ENCODE measurements around the gene ARMH1. TPM values are rescaled to one million over a fixed set of nuclear protein-coding genes. Genes with fewer than 3 reads are reported as not detected.
A peak's percentile ranks its signal among the peaks of the same experiment; 100 is the strongest.

The ARMH1 gene
- polyA plus RNA-seq, 1 of the 3 experiments (the other 2 are of a cell fraction) = 6.6 TPM

DNA sequence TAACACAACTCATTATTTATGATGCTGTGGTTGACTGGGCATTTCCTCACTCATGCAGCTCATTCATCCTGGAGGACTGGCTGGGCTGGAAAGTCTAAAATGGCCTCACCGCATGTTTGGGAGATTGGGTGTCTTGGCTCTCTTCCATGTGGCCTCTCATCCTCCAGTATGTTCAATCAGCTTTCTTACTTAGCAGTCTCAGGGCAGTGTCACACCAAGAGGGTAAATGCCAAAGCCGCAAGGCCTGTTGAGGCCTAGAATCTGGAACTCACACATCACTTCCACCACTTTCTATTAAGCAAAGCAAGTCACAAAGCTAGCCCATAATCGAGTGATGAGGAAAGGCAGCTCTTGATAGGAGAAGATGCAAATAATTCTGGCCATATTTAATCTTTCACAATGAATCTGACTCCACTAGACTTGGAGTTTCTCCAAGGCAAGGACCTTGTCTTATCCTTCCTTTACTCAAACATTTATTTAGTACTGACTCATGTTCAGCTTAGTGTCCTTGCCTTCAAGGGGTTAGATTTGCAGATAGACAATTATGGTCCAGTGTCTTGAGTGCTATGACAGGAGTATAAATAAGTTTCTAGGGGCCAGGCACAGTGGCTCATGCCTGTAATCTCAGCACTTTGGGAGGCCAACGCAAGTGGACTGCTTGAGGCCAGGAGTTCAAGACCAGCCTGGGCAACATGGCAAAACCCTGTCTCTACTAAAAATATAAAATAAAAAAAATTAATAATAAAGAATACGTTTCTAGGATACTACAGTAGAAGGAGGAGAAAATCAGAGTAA lies 45.4 kb upstream of the ARMH1 start:
- H3F3A ChIP-seq (replicated peaks; ENCODE audit: insufficient read depth) = peaks cover 26% of the 10 kb centered on the region
- ChIA-PET CTCF (interaction anchor here (0.7 to 15.4 kb wide), 5 partner anchors 19 to 45 kb away, joined by 3 to 163 read pairs (median 3); partner anchors contain the start of gene TMEM53), POLR2A (interaction anchor here (3.8 kb wide), 1 partner anchor 23 kb away, joined by 50 read pairs; no protein-coding TSS in a partner anchor)
- peaks cover 4 to 31% of the 10 kb centered on the region in 2 experiments; a peak in 1 of 4 replicates for H3K4me1 ChIP-seq (ENCODE audit: control insufficient read depth in 1 of 2, insufficient read depth in 2 of 2, low read depth in 1 of 2, low read length in 1 of 2)
- H3K4me3 ChIP-seq (ENCODE audit: low read depth in 2 of 2, low read length in 1 of 2) = no peak overlapping the region
- no peak overlapping the region for H2AFZ ChIP-seq (ENCODE audit: low read depth)
- no peak for DNase-seq
- peak overlapping the region in 1 of 2 experiments; percentile 69; a peak in 2 of 4 replicates for H3K27ac ChIP-seq (ENCODE audit: low read depth in 2 of 2, low read length in 1 of 2)
- H4K20me1 ChIP-seq (ENCODE audit: insufficient read depth) = no peaks in the 10 kb centered on the region
- 76% methylated on average over 5 of the region's 5 CpGs for WGBS (ENCODE audit: low lambda C conversion rate)
- H3K79me2 ChIP-seq (ENCODE audit: insufficient read depth) = peaks cover 9% of the 10 kb centered on the region; the same call in 1 of the 2 replicates
- peaks cover 4 to 13% of the 10 kb centered on the region in 2 experiments for H3K36me3 ChIP-seq (replicated peaks in 1 of 2; ENCODE audit: control insufficient read depth in 1 of 2, insufficient read depth in 2 of 2, low read length in 1 of 2)
- no peaks in the 10 kb centered on the region for H3K9me3 ChIP-seq
- H3K27me3 ChIP-seq (ENCODE audit: insufficient read depth) = no peaks in the 10 kb centered on the region
- H3K9me2 ChIP-seq = no peaks in the 10 kb centered on the region
- H3K9ac ChIP-seq = peak overlapping the region; percentile 3; the same call in 1 of the 2 replicates
- no peak overlapping the region for H3K4me2 ChIP-seq
- TF ChIP-seq EZH2phosphoT487 (IDR thresholded peaks at IDR 0.05; ENCODE audit: borderline replicate concordance, low read depth) (no peak), JUND (IDR thresholded peaks at IDR 0.05) (0 out of 2 replicates have a peak, but pooled peaks have one; percentile 9), TAF1 (IDR thresholded peaks at IDR 0.05; ENCODE audit: borderline replicate concordance, low read depth, low read length) (0 out of 2 replicates have a peak, but pooled peaks have one; percentile 11), TCF12 (IDR thresholded peaks at IDR 0.05) (peak; percentile 18), YY1 (IDR thresholded peaks at IDR 0.05; ENCODE audit: low read depth) (peak; percentile 51; the same call in 1 of the 2 replicates), EP300 (IDR thresholded peaks at IDR 0.05; ENCODE audit: borderline replicate concordance in 1 of 2, low read depth in 1 of 2, low read length in 1 of 2) (peak in 1 of 2 experiments; percentile 40; a peak in 1 of 4 replicates), FOXM1 (IDR thresholded peaks at IDR 0.05; ENCODE audit: low read depth) (no peak), CHD2 (IDR thresholded peaks at IDR 0.05; ENCODE audit: low read length, partially characterized antibody) (no peak), RFX5 (IDR thresholded peaks at IDR 0.05; ENCODE audit: low read length) (no peak), GATA2 (CRISPR knock-in tag; IDR thresholded peaks at IDR 0.05) (no peak), FOXJ3 (CRISPR knock-in tag; IDR thresholded peaks at IDR 0.05) (no peak), FOSL2 (IDR thresholded peaks at IDR 0.05; ENCODE audit: borderline replicate concordance, low read depth) (peak; percentile 28; the same call in 1 of the 2 replicates), SMC3 (IDR thresholded peaks at IDR 0.05; ENCODE audit: low read depth, low read length) (no peak), NRF1 (IDR thresholded peaks at IDR 0.05; ENCODE audit: low read depth, low read length) (no peak), POLR2AphosphoS5 (IDR thresholded peaks at IDR 0.05; ENCODE audit: low read depth, low read length) (peak; percentile 25; the same call in 1 of the 2 replicates), SIN3A (IDR thresholded peaks at IDR 0.05; ENCODE audit: borderline replicate concordance, low read depth, low read length) (no peak), RCOR1 (IDR thresholded peaks at IDR 0.05; ENCODE audit: low read length) (no peak), TEAD4 (IDR thresholded peaks at IDR 0.05; ENCODE audit: borderline replicate concordance, insufficient read depth) (0 out of 2 replicates have a peak, but pooled peaks have one; percentile 25), RXRA (IDR thresholded peaks at IDR 0.05; ENCODE audit: borderline replicate concordance, low read depth) (peak; percentile 27; the same call in 1 of the 2 replicates), RAD21 (IDR thresholded peaks at IDR 0.05; ENCODE audit: low read length) (no peak), MXI1 (IDR thresholded peaks at IDR 0.05; ENCODE audit: low read depth, low read length) (no peak)
- TF ChIP-seq, protein P1, sequence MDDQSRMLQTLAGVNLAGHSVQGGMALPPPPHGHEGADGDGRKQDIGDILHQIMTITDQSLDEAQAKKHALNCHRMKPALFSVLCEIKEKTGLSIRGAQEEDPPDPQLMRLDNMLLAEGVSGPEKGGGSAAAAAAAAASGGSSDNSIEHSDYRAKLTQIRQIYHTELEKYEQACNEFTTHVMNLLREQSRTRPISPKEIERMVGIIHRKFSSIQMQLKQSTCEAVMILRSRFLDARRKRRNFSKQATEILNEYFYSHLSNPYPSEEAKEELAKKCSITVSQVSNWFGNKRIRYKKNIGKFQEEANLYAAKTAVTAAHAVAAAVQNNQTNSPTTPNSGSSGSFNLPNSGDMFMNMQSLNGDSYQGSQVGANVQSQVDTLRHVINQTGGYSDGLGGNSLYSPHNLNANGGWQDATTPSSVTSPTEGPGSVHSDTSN (IDR thresholded peaks at IDR 0.05) = peak; percentile 78
- TF ChIP-seq, protein P2, sequence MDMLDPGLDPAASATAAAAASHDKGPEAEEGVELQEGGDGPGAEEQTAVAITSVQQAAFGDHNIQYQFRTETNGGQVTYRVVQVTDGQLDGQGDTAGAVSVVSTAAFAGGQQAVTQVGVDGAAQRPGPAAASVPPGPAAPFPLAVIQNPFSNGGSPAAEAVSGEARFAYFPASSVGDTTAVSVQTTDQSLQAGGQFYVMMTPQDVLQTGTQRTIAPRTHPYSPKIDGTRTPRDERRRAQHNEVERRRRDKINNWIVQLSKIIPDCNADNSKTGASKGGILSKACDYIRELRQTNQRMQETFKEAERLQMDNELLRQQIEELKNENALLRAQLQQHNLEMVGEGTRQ (IDR thresholded peaks at IDR 0.05; ENCODE audit: borderline replicate concordance, low read depth, low read length) = no peak
- TF ChIP-seq, protein P3, sequence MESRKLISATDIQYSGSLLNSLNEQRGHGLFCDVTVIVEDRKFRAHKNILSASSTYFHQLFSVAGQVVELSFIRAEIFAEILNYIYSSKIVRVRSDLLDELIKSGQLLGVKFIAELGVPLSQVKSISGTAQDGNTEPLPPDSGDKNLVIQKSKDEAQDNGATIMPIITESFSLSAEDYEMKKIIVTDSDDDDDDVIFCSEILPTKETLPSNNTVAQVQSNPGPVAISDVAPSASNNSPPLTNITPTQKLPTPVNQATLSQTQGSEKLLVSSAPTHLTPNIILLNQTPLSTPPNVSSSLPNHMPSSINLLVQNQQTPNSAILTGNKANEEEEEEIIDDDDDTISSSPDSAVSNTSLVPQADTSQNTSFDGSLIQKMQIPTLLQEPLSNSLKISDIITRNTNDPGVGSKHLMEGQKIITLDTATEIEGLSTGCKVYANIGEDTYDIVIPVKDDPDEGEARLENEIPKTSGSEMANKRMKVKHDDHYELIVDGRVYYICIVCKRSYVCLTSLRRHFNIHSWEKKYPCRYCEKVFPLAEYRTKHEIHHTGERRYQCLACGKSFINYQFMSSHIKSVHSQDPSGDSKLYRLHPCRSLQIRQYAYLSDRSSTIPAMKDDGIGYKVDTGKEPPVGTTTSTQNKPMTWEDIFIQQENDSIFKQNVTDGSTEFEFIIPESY (IDR thresholded peaks at IDR 0.05; ENCODE audit: borderline replicate concordance, low read depth) = no peak
- TF ChIP-seq, protein P4, sequence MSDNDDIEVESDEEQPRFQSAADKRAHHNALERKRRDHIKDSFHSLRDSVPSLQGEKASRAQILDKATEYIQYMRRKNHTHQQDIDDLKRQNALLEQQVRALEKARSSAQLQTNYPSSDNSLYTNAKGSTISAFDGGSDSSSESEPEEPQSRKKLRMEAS (IDR thresholded peaks at IDR 0.05; ENCODE audit: low read depth) = no peak
- TF ChIP-seq, protein P5, sequence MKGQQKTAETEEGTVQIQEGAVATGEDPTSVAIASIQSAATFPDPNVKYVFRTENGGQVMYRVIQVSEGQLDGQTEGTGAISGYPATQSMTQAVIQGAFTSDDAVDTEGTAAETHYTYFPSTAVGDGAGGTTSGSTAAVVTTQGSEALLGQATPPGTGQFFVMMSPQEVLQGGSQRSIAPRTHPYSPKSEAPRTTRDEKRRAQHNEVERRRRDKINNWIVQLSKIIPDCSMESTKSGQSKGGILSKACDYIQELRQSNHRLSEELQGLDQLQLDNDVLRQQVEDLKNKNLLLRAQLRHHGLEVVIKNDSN (IDR thresholded peaks at IDR 0.05; ENCODE audit: borderline replicate concordance, low read depth) = no peak
- TF ChIP-seq, protein P6, sequence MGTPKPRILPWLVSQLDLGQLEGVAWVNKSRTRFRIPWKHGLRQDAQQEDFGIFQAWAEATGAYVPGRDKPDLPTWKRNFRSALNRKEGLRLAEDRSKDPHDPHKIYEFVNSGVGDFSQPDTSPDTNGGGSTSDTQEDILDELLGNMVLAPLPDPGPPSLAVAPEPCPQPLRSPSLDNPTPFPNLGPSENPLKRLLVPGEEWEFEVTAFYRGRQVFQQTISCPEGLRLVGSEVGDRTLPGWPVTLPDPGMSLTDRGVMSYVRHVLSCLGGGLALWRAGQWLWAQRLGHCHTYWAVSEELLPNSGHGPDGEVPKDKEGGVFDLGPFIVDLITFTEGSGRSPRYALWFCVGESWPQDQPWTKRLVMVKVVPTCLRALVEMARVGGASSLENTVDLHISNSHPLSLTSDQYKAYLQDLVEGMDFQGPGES (IDR thresholded peaks at IDR 0.05; ENCODE audit: low read depth, low read length) = no peak
